WTC11 (cell line): Measurements from ENCODE around the gene MYRF. TPM values are rescaled to one million over a fixed set of nuclear protein-coding genes. Genes with fewer than 3 reads are reported as not detected.

Experiments
- ATAC-seq: fragments of 200-7000 bp; cut with Tn5 transposase; 2 replicates; pipeline ENCODE4 v1.10.0; 2021; ENCODE audit warnings: mild to moderate bottlenecking, moderate library complexity
- CTCF ChIA-PET: fragments of 300-600 bp; sonication (Branson Sonifier 250); formaldehyde crosslinking; loops from one replicate; lab custom pipeline; 2021; ENCODE audit warnings: antibody characterized with exemption; lab: Charles Lee
- POLR2A ChIA-PET: fragments of 350-600 bp; sonication (Branson Sonifier 250); formaldehyde crosslinking; loops from one replicate; lab custom pipeline; 2021; ENCODE audit warnings: antibody characterized with exemption; lab: Charles Lee
- DNase-seq: peaks from one replicate; pipeline ENCODE4 v3.0.0; 2021; ENCODE audit warnings: low spot score
- H3K27ac Mint-ChIP-seq: 2 replicates; pipeline ENCODE4 v1.8.0; 2021; ENCODE audit warnings: mixed read lengths
- H3K27me3 Mint-ChIP-seq: 2 replicates; pipeline ENCODE4 v1.8.0; 2021; ENCODE audit warnings: low read depth, mild to moderate bottlenecking, moderate library complexity, mixed read lengths
- H3K36me3 Mint-ChIP-seq: 2 replicates; pipeline ENCODE4 v1.8.0; 2021; ENCODE audit warnings: mixed read lengths
- H3K4me1 Mint-ChIP-seq: 2 replicates; pipeline ENCODE4 v1.8.0; 2022; ENCODE audit warnings: mixed read lengths
- H3K4me3 Mint-ChIP-seq: 2 replicates; pipeline ENCODE4 v1.8.0; 2021; ENCODE audit warnings: mild to moderate bottlenecking, moderate library complexity, mixed read lengths
- H3K9me3 Mint-ChIP-seq: 2 replicates; pipeline ENCODE4 v1.8.0; 2021; ENCODE audit warnings: mixed read lengths
- ELF4 ChIP-seq: sonication (generic); formaldehyde crosslinking; IDR thresholded peaks from 2 replicates; pipeline ENCODE4 v1.8.1; 2022; ENCODE audit warnings: low read depth, mild to moderate bottlenecking, moderate library complexity, missing genetic modification reagents
- RELA ChIP-seq: sonication (generic); formaldehyde crosslinking; IDR thresholded peaks from 2 replicates; pipeline ENCODE4 v1.8.1; 2022; ENCODE audit warnings: missing genetic modification reagents, mild to moderate bottlenecking, borderline replicate concordance
- SMAD3 ChIP-seq: sonication (generic); formaldehyde crosslinking; IDR thresholded peaks from 2 replicates; pipeline ENCODE4 v1.8.0; 2022; ENCODE audit warnings: missing genetic modification reagents, mild to moderate bottlenecking, borderline replicate concordance
- ZNF219 ChIP-seq: sonication (generic); formaldehyde crosslinking; IDR thresholded peaks from 2 replicates; pipeline ENCODE4 v1.8.0; 2023; ENCODE audit warnings: missing genetic modification reagents, mild to moderate bottlenecking, borderline replicate concordance
- ZNF232 ChIP-seq: sonication (generic); formaldehyde crosslinking; IDR thresholded peaks from 2 replicates; pipeline ENCODE4 v1.8.0; 2022; ENCODE audit warnings: mild to moderate bottlenecking, missing genetic modification reagents
- total RNA-seq: library from RNA; stranded (reverse); gene quantifications from 3 replicates; pipeline ENCODE4 v1.2.3, GENCODE V29; 2021
- TF ChIP-seq, protein P1 (sequence below): sonication (generic); formaldehyde crosslinking; IDR thresholded peaks from 2 replicates; pipeline ENCODE4 v1.8.0; 2022; ENCODE audit warnings: mild to moderate bottlenecking, missing genetic modification reagents
- TF ChIP-seq, protein P2 (sequence below): sonication (generic); formaldehyde crosslinking; IDR thresholded peaks from 2 replicates; pipeline ENCODE4 v1.8.0; 2022; ENCODE audit warnings: mild to moderate bottlenecking, missing genetic modification reagents
- TF ChIP-seq, protein P3 (sequence below): sonication (generic); formaldehyde crosslinking; conservative IDR thresholded peaks from 2 replicates; pipeline ENCODE4 v1.8.1; 2022; ENCODE audit warnings: mild to moderate bottlenecking, missing genetic modification reagents
- TF ChIP-seq, protein P4 (sequence below): sonication (generic); formaldehyde crosslinking; IDR thresholded peaks from 2 replicates; pipeline ENCODE4 v1.8.1; 2023; ENCODE audit warnings: mild to moderate bottlenecking, missing genetic modification reagents, borderline replicate concordance
- TF ChIP-seq, protein P5 (sequence below): sonication (generic); formaldehyde crosslinking; conservative IDR thresholded peaks from 2 replicates; pipeline ENCODE4 v1.8.1; 2023; ENCODE audit warnings: mild to moderate bottlenecking, low read depth, missing genetic modification reagents, moderate library complexity
- TF ChIP-seq, protein P6 (sequence below): sonication (generic); formaldehyde crosslinking; IDR thresholded peaks from 2 replicates; pipeline ENCODE4 v1.8.1; 2022; ENCODE audit warnings: low read depth, mild to moderate bottlenecking, moderate library complexity, missing genetic modification reagents, borderline replicate concordance

Gene MYRF
- total RNA-seq, 1 experiment from 2014 or later = 5.9 TPM

DNA sequence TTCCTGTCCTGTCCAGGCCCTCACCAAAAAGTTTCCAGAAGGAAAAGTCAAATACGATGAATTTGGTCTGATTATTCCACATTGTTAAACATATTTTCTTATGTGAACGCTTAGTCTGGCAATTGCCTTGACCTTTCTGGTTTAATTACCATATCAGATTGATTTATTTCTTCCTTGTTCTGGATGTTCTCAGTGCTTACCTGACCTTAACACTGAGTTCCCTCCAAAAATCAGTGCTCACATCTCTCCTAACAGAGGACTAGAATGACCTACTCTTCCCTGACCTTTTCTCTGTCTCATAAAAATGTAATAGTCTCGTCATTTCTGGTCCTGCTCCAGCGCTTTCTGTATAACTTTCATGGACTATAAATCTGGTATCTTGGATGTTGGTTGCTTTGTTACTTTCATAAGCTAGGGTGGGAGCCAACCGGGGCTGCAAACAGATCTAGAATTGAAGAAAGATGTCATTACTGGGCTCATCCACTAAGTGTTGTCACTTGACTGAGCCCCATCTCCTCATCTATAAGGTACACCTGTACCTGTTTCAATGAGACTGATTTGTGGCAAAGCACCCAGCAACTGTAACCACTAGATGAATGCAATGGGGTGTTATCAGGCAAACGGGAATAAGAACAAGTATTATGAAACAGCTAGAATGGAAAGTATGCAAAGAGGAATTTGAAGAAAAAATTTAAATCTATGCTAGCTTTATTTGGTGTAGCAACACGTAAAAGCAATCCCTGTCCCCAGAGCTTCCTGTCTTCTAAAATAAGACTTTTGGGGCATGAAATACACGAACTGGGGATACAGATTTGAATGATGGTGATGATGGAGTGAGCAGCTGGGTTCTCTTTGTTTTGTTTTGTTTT, 78.0 kb downstream of the MYRF start:
- Mint-ChIP-seq H3K4me3 (peak overlapping the region; percentile 85), H3K27ac (peak overlapping the region; percentile 88), H3K36me3 (no peaks in the 10 kb centered on the region; the same call in 1 of the 2 replicates), H3K4me1 (peaks cover 71% of the 10 kb centered on the region), H3K9me3 (no peaks in the 10 kb centered on the region), H3K27me3 (no peaks in the 10 kb centered on the region)
- TF ChIP-seq ZNF232 (CRISPR knock-in tag) (no peak), ZNF219 (CRISPR knock-in tag) (no peak), SMAD3 (no peak)
- TF ChIP-seq, protein P1, sequence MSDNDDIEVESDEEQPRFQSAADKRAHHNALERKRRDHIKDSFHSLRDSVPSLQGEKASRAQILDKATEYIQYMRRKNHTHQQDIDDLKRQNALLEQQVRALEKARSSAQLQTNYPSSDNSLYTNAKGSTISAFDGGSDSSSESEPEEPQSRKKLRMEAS (CRISPR knock-in tag) = no peak
- no peak for ATAC-seq
- no peak for DNase-seq
- POLR2A ChIA-PET = interaction anchor here (0.9 to 6.5 kb wide), 3 partner anchors 15 to 125 kb away, joined by 3 to 66 read pairs (median 5); partner anchors contain the start of genes FADS1, FEN1 and TMEM258
- CTCF ChIA-PET = interaction anchor here (1.2 to 4.7 kb wide), 6 partner anchors 12 to 117 kb away, joined by 3 to 40 read pairs (median 8); partner anchors contain the start of gene FADS1

DNA sequence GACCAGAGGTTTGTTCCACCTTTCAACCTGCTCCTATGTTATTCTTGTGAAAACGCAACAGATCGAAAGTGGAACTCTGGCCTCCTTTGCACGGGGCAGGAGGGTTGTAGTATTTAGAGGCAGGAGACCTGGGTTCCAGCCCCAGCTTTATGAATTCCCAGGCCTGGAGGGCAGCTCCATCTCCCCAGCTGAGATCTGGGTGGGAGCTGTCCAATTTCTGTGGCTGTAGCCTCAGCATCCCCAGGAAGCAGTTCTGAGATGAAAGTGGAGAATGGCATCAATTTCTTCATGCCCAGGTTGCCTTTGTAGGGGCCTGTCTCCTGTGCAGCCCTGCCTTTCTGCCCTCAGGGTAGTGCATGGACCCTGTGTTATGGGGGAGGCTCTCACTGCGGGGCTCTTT, 79.8 kb downstream of the MYRF start:
- ChIA-PET CTCF (interaction anchor here (2.0 to 4.7 kb wide), 2 partner anchors 17 to 35 kb away, joined by 8 to 28 read pairs; no protein-coding TSS in a partner anchor), POLR2A (interaction anchor here (6.5 kb wide), 1 partner anchor 17 kb away, joined by 66 read pairs; the partner anchor contains the start of gene FADS1)
- Mint-ChIP-seq H3K4me1 (peaks cover 72% of the 10 kb centered on the region), H3K27me3 (no peaks in the 10 kb centered on the region), H3K4me3 (no peak overlapping the region; the same call in 1 of the 2 replicates), H3K27ac (peak overlapping the region; percentile 97), H3K36me3 (peaks cover 7% of the 10 kb centered on the region), H3K9me3 (no peaks in the 10 kb centered on the region)
- TF ChIP-seq RELA (CRISPR knock-in tag) (no peak), ELF4 (CRISPR knock-in tag) (no peak)
- TF ChIP-seq, protein P2, sequence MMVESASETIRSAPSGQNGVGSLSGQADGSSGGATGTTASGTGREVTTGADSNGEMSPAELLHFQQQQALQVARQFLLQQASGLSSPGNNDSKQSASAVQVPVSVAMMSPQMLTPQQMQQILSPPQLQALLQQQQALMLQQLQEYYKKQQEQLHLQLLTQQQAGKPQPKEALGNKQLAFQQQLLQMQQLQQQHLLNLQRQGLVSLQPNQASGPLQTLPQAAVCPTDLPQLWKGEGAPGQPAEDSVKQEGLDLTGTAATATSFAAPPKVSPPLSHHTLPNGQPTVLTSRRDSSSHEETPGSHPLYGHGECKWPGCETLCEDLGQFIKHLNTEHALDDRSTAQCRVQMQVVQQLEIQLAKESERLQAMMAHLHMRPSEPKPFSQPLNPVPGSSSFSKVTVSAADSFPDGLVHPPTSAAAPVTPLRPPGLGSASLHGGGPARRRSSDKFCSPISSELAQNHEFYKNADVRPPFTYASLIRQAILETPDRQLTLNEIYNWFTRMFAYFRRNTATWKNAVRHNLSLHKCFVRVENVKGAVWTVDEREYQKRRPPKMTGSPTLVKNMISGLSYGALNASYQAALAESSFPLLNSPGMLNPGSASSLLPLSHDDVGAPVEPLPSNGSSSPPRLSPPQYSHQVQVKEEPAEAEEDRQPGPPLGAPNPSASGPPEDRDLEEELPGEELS = no peak
- TF ChIP-seq, protein P3, sequence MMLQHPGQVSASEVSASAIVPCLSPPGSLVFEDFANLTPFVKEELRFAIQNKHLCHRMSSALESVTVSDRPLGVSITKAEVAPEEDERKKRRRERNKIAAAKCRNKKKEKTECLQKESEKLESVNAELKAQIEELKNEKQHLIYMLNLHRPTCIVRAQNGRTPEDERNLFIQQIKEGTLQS (CRISPR knock-in tag) = no peak
- TF ChIP-seq, protein P4, sequence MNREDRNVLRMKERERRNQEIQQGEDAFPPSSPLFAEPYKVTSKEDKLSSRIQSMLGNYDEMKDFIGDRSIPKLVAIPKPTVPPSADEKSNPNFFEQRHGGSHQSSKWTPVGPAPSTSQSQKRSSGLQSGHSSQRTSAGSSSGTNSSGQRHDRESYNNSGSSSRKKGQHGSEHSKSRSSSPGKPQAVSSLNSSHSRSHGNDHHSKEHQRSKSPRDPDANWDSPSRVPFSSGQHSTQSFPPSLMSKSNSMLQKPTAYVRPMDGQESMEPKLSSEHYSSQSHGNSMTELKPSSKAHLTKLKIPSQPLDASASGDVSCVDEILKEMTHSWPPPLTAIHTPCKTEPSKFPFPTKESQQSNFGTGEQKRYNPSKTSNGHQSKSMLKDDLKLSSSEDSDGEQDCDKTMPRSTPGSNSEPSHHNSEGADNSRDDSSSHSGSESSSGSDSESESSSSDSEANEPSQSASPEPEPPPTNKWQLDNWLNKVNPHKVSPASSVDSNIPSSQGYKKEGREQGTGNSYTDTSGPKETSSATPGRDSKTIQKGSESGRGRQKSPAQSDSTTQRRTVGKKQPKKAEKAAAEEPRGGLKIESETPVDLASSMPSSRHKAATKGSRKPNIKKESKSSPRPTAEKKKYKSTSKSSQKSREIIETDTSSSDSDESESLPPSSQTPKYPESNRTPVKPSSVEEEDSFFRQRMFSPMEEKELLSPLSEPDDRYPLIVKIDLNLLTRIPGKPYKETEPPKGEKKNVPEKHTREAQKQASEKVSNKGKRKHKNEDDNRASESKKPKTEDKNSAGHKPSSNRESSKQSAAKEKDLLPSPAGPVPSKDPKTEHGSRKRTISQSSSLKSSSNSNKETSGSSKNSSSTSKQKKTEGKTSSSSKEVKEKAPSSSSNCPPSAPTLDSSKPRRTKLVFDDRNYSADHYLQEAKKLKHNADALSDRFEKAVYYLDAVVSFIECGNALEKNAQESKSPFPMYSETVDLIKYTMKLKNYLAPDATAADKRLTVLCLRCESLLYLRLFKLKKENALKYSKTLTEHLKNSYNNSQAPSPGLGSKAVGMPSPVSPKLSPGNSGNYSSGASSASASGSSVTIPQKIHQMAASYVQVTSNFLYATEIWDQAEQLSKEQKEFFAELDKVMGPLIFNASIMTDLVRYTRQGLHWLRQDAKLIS (CRISPR knock-in tag) = no peak
- TF ChIP-seq, protein P5, sequence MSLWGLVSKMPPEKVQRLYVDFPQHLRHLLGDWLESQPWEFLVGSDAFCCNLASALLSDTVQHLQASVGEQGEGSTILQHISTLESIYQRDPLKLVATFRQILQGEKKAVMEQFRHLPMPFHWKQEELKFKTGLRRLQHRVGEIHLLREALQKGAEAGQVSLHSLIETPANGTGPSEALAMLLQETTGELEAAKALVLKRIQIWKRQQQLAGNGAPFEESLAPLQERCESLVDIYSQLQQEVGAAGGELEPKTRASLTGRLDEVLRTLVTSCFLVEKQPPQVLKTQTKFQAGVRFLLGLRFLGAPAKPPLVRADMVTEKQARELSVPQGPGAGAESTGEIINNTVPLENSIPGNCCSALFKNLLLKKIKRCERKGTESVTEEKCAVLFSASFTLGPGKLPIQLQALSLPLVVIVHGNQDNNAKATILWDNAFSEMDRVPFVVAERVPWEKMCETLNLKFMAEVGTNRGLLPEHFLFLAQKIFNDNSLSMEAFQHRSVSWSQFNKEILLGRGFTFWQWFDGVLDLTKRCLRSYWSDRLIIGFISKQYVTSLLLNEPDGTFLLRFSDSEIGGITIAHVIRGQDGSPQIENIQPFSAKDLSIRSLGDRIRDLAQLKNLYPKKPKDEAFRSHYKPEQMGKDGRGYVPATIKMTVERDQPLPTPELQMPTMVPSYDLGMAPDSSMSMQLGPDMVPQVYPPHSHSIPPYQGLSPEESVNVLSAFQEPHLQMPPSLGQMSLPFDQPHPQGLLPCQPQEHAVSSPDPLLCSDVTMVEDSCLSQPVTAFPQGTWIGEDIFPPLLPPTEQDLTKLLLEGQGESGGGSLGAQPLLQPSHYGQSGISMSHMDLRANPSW (CRISPR knock-in tag) = no peak
- TF ChIP-seq, protein P6, sequence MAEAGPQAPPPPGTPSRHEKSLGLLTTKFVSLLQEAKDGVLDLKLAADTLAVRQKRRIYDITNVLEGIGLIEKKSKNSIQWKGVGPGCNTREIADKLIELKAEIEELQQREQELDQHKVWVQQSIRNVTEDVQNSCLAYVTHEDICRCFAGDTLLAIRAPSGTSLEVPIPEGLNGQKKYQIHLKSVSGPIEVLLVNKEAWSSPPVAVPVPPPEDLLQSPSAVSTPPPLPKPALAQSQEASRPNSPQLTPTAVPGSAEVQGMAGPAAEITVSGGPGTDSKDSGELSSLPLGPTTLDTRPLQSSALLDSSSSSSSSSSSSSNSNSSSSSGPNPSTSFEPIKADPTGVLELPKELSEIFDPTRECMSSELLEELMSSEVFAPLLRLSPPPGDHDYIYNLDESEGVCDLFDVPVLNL (CRISPR knock-in tag) = no peak
- DNase-seq = no peak
- ATAC-seq = no peak
